OCI-LY3 (cell line): ENCODE data around the gene DGLUCY.

Experiments used
- CTCF ChIP-seq: fragments of 200-600, 300-600 bp; sonication (generic); IDR thresholded peaks from 2 replicates; pipeline ENCODE4 v1.5.1; 2014; ENCODE audit warnings: antibody characterized with exemption, low read length, low read depth
- EZH2phosphoT487 ChIP-seq: fragments of 200-600 bp; shearing (Covaris generic); IDR thresholded peaks from 2 replicates; pipeline ENCODE4 v1.6.1; 2018; ENCODE audit warnings: antibody characterized with exemption, mixed run types, low read depth

- no peak for TF ChIP-seq CTCF
- TF ChIP-seq EZH2phosphoT487, result no peak
Measured at GRCh38 chr14:91088585-91089235, 25.2 kb upstream of the DGLUCY start.
